Thyroid gland (tissue), 4 donors: Measurements from ENCODE around the gene CASR.

ENCODE experiments used
- CTCF ChIP-seq, 6 experiments: fragments of 200-600 bp in 3 of 6; fragments of 450-650 bp in 3 of 6; sonication (generic) in 3 of 6; IDR thresholded peaks; one replicate each; pipeline ENCODE4 v1.5.1; 2016 to 2019; ENCODE audit warnings: antibody characterized with exemption in 6 of 6, mild to moderate bottlenecking in 2 of 6, inconsistent platforms in 1 of 6, moderate library complexity in 1 of 6
- POLR2A ChIP-seq, 2 donors: fragments of 450-650 bp; IDR thresholded peaks; one replicate each; pipeline ENCODE4 v1.6.1; 2017; ENCODE audit warnings: antibody characterized with exemption in 2 of 2, mild to moderate bottlenecking in 2 of 2, moderate library complexity in 1 of 2

GRCh38 chr3:122295266-122296062 lies 112.0 kb downstream of the CASR start:
- TF ChIP-seq CTCF (IDR thresholded peaks at IDR 0.05) (no peak), POLR2A (IDR thresholded peaks at IDR 0.05) (no peak)
